Activated T-helper 2 cell treated with anti-CD3 and anti-CD28 coated beads, Interferon-gamma antibody, Interleukin-2, Interleukin-4, amounts not matched to agents 10 μg/mL and 5 μg/mL and 100 μg/mL, durations not matched to agents 14 hours and 24 hours and 36 hours (primary cell): ENCODE results near the gene ALDH1A1. TPM values are rescaled to one million over a fixed set of nuclear protein-coding genes. Genes with fewer than 3 reads are reported as not detected.

Source experiments
- DNase-seq: peaks from one replicate; pipeline ENCODE4 v3.0.0; 2021; ENCODE audit warnings: low spot score
- H3K27ac Mint-ChIP-seq: one replicate; pipeline ENCODE4 v1.8.0; 2021; ENCODE audit warnings: mixed read lengths
- H3K27me3 Mint-ChIP-seq: one replicate; pipeline ENCODE4 v1.8.0; 2021; ENCODE audit warnings: low read depth, mixed read lengths
- H3K36me3 Mint-ChIP-seq: one replicate; pipeline ENCODE4 v1.8.0; 2021; ENCODE audit warnings: low read depth, mixed read lengths
- H3K4me1 Mint-ChIP-seq: one replicate; pipeline ENCODE4 v1.8.0; 2021; ENCODE audit warnings: low read depth, mixed read lengths
- H3K4me3 Mint-ChIP-seq: one replicate; pipeline ENCODE4 v1.8.0; 2021; ENCODE audit warnings: low read depth, mild to moderate bottlenecking, moderate library complexity, mixed read lengths
- H3K9me3 Mint-ChIP-seq: one replicate; pipeline ENCODE4 v1.8.0; 2021; ENCODE audit warnings: mixed read lengths
- intact Hi-C: fragments of 100-400 bp; cut with micrococcal nuclease; formaldehyde crosslinking; loops from one replicate; pipeline ENCODE4 v1.15.1; 2023
- total RNA-seq: library from RNA; stranded (reverse); gene quantifications from 2 replicates; pipeline ENCODE4 v1.2.3, GENCODE V29; 2022

Gene ALDH1A1
- total RNA-seq, 1 donor from 2014 or later = not detected

GRCh38 chr9:72888943-72889342 is 63.9 kb downstream of the ALDH1A1 start:
- Mint-ChIP-seq H3K27me3 (no peaks in the 10 kb centered on the region), H3K36me3 (no peaks in the 10 kb centered on the region), H3K9me3 (no peaks in the 10 kb centered on the region), H3K4me1 (no peaks in the 10 kb centered on the region), H3K27ac (no peak overlapping the region), H3K4me3 (no peak overlapping the region)
- DNase-seq = no peak
- intact Hi-C loops = no loop called here

GRCh38 chr9:72888067-72888466 is 64.8 kb downstream of the ALDH1A1 start:
- Mint-ChIP-seq H3K27ac (no peak overlapping the region), H3K9me3 (no peaks in the 10 kb centered on the region), H3K27me3 (no peaks in the 10 kb centered on the region), H3K4me3 (no peak overlapping the region), H3K4me1 (no peaks in the 10 kb centered on the region), H3K36me3 (no peaks in the 10 kb centered on the region)
- no peak for DNase-seq
- intact Hi-C loops = no loop called here

- H3K27ac Mint-ChIP-seq = no peak overlapping the region
- no peaks in the 10 kb centered on the region for H3K4me1 Mint-ChIP-seq
- intact Hi-C loops = no loop called here
- DNase-seq = no peak
- no peaks in the 10 kb centered on the region for H3K36me3 Mint-ChIP-seq
- H3K4me3 Mint-ChIP-seq = no peak overlapping the region
- H3K27me3 Mint-ChIP-seq = no peaks in the 10 kb centered on the region
- H3K9me3 Mint-ChIP-seq = no peaks in the 10 kb centered on the region
Observed at GRCh38 chr9:72886386-72886785, 66.5 kb downstream of the ALDH1A1 start.

- Mint-ChIP-seq H3K27ac (no peak overlapping the region), H3K4me1 (no peaks in the 10 kb centered on the region), H3K9me3 (no peaks in the 10 kb centered on the region), H3K27me3 (no peaks in the 10 kb centered on the region), H3K4me3 (no peak overlapping the region), H3K36me3 (no peaks in the 10 kb centered on the region)
- intact Hi-C loops = no loop called here
- DNase-seq = no peak
Observed at GRCh38 chr9:72884508-72884907, 68.3 kb downstream of the ALDH1A1 start.

GRCh38 chr9:72883875-72884274 is 69.0 kb downstream of the ALDH1A1 start:
- Mint-ChIP-seq H3K36me3 (no peaks in the 10 kb centered on the region), H3K4me3 (no peak overlapping the region), H3K27ac (no peak overlapping the region), H3K4me1 (no peaks in the 10 kb centered on the region), H3K9me3 (no peaks in the 10 kb centered on the region), H3K27me3 (no peaks in the 10 kb centered on the region)
- no peak for DNase-seq
- intact Hi-C loops = no loop called here

- Mint-ChIP-seq H3K4me3 (no peak overlapping the region), H3K36me3 (no peaks in the 10 kb centered on the region), H3K27ac (no peak overlapping the region), H3K4me1 (no peaks in the 10 kb centered on the region), H3K9me3 (no peaks in the 10 kb centered on the region), H3K27me3 (no peaks in the 10 kb centered on the region)
- intact Hi-C loops = no loop called here
- DNase-seq = no peak
Observed at GRCh38 chr9:72882117-72882775, 70.6 kb downstream of the ALDH1A1 start.

- no peak overlapping the region for H3K4me3 Mint-ChIP-seq
- no peaks in the 10 kb centered on the region for H3K9me3 Mint-ChIP-seq
- H3K27ac Mint-ChIP-seq = no peak overlapping the region
- DNase-seq = no peak
- intact Hi-C loops = no loop called here
- H3K27me3 Mint-ChIP-seq = no peaks in the 10 kb centered on the region
- no peaks in the 10 kb centered on the region for H3K4me1 Mint-ChIP-seq
- H3K36me3 Mint-ChIP-seq = no peaks in the 10 kb centered on the region
Observed at GRCh38 chr9:72880821-72881220, 72.0 kb downstream of the ALDH1A1 start.

GRCh38 chr9:72875221-72875620 is 77.6 kb downstream of the ALDH1A1 start:
- Mint-ChIP-seq H3K27me3 (peaks cover 4% of the 10 kb centered on the region), H3K36me3 (no peaks in the 10 kb centered on the region), H3K4me1 (no peaks in the 10 kb centered on the region), H3K4me3 (no peak overlapping the region), H3K27ac (no peak overlapping the region), H3K9me3 (no peaks in the 10 kb centered on the region)
- DNase-seq = no peak
- intact Hi-C loops = no loop called here

- intact Hi-C loops = no loop called here
- Mint-ChIP-seq H3K36me3 (no peaks in the 10 kb centered on the region), H3K27ac (no peak overlapping the region), H3K4me3 (no peak overlapping the region), H3K27me3 (peaks cover 4% of the 10 kb centered on the region), H3K9me3 (no peaks in the 10 kb centered on the region), H3K4me1 (no peaks in the 10 kb centered on the region)
- DNase-seq = no peak
Observed at GRCh38 chr9:72874344-72874743, 78.5 kb downstream of the ALDH1A1 start.

GRCh38 chr9:72873456-72873855 is 79.4 kb downstream of the ALDH1A1 start:
- DNase-seq = no peak
- H3K4me1 Mint-ChIP-seq = no peaks in the 10 kb centered on the region
- intact Hi-C loops = no loop called here
- no peaks in the 10 kb centered on the region for H3K9me3 Mint-ChIP-seq
- H3K27ac Mint-ChIP-seq = no peak overlapping the region
- H3K4me3 Mint-ChIP-seq = no peak overlapping the region
- no peaks in the 10 kb centered on the region for H3K36me3 Mint-ChIP-seq
- peaks cover 4% of the 10 kb centered on the region for H3K27me3 Mint-ChIP-seq

- Mint-ChIP-seq H3K36me3 (no peaks in the 10 kb centered on the region), H3K4me3 (no peak overlapping the region), H3K27ac (no peak overlapping the region), H3K4me1 (no peaks in the 10 kb centered on the region), H3K27me3 (peaks cover 4% of the 10 kb centered on the region), H3K9me3 (no peaks in the 10 kb centered on the region)
- no peak for DNase-seq
- intact Hi-C loops = no loop called here
Observed at GRCh38 chr9:72872718-72873117, 80.1 kb downstream of the ALDH1A1 start.

- H3K9me3 Mint-ChIP-seq = no peaks in the 10 kb centered on the region
- H3K4me1 Mint-ChIP-seq = no peaks in the 10 kb centered on the region
- intact Hi-C loops = no loop called here
- no peak for DNase-seq
- H3K27ac Mint-ChIP-seq = no peak overlapping the region
- H3K36me3 Mint-ChIP-seq = no peaks in the 10 kb centered on the region
- H3K27me3 Mint-ChIP-seq = peaks cover 4% of the 10 kb centered on the region
- no peak overlapping the region for H3K4me3 Mint-ChIP-seq
Observed at GRCh38 chr9:72871685-72872084, 81.2 kb downstream of the ALDH1A1 start.

GRCh38 chr9:72864327-72864726 is 88.5 kb downstream of the ALDH1A1 start:
- Mint-ChIP-seq H3K4me1 (no peaks in the 10 kb centered on the region), H3K4me3 (no peak overlapping the region)
- intact Hi-C loops = no loop called here

More at GRCh38 chr9:72864327-72864726, 88.5 kb downstream of the ALDH1A1 start:
- Mint-ChIP-seq H3K27me3 (no peaks in the 10 kb centered on the region), H3K36me3 (no peaks in the 10 kb centered on the region), H3K9me3 (no peaks in the 10 kb centered on the region), H3K27ac (no peak overlapping the region)
- no peak for DNase-seq
